ENCODE results near the gene PROZ.

DNA sequence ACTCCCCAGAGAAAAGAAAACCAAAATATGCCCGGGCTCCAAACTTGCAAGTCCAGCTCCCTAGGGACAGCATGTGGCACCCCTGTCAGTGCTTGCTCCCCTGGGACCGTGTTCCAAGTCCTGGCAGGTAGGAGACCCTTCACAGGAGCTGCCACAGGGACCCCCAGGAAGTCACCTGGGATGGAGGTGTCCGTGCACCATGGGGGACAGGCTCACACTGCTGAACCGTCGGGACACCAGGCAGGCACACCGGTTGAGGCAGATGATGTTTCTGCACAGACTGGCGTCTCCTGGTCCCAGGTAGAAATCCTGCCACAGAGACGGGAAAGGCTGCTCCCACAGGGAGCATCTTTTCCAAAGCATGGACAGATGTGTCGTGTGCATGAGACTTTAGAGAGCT lies 11.7 kb upstream of the PROZ start:
- no peak for TF ChIP-seq EZH2phosphoT487 (IDR thresholded peaks at IDR 0.05; ENCODE audit: borderline replicate concordance, low read depth, low read length)
- TF ChIP-seq, protein P1, sequence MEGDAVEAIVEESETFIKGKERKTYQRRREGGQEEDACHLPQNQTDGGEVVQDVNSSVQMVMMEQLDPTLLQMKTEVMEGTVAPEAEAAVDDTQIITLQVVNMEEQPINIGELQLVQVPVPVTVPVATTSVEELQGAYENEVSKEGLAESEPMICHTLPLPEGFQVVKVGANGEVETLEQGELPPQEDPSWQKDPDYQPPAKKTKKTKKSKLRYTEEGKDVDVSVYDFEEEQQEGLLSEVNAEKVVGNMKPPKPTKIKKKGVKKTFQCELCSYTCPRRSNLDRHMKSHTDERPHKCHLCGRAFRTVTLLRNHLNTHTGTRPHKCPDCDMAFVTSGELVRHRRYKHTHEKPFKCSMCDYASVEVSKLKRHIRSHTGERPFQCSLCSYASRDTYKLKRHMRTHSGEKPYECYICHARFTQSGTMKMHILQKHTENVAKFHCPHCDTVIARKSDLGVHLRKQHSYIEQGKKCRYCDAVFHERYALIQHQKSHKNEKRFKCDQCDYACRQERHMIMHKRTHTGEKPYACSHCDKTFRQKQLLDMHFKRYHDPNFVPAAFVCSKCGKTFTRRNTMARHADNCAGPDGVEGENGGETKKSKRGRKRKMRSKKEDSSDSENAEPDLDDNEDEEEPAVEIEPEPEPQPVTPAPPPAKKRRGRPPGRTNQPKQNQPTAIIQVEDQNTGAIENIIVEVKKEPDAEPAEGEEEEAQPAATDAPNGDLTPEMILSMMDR (conservative IDR thresholded peaks at IDR 0.05; ENCODE audit: low read length): no peak
